Fibroblast of villous mesenchyme (primary cell): ENCODE results near the gene DCUN1D2. TPM values are rescaled to one million over a fixed set of nuclear protein-coding genes. Genes with fewer than 3 reads are reported as not detected.

Experiments
- DNase-seq: peaks from one replicate; pipeline ENCODE4 v3.0.0-alpha.2; 2010; ENCODE audit warnings: low read depth
- H3K4me3 ChIP-seq: 2 replicates; pipeline ENCODE4 v1.5.1; 2011; ENCODE audit warnings: low read depth, mild to moderate bottlenecking, low read length
- total RNA-seq: library from RNA; depleted of rRNA; stranded (reverse); fragments of >200 nt; gene quantifications from 2 replicates; pipeline ENCODE4 v1.2.3, GENCODE V29; 2012
- TF ChIP-seq, protein P1 (sequence below): IDR thresholded peaks from 2 replicates; pipeline ENCODE4 v1.5.1; 2012; ENCODE audit warnings: low read depth, mild to moderate bottlenecking, low read length; ENCODE audit not compliant: insufficient read depth

Gene DCUN1D2
- total RNA-seq, 1 donor, result 13.4 TPM

DNA sequence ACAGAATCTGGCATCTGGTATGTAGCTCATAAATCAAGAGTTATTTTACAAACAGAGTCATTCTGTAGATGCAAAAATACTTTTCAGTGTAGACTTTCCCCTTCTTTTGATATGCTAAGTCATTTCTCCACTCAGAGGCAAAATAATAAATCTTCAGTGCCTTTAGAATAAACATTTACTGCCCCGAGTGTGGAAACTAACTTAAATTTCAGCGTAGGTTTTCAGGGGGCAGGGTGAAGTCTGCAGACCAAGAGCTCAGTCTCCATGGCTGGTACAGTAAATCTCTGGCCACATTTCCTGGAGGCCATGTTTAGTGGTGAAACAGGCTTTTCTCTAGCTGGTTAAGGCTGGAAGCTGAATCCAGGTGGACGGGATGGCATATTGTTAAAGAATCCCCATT lies 24.1 kb downstream of the DCUN1D2 start:
- no peak overlapping the region for H3K4me3 ChIP-seq
- TF ChIP-seq, protein P1, sequence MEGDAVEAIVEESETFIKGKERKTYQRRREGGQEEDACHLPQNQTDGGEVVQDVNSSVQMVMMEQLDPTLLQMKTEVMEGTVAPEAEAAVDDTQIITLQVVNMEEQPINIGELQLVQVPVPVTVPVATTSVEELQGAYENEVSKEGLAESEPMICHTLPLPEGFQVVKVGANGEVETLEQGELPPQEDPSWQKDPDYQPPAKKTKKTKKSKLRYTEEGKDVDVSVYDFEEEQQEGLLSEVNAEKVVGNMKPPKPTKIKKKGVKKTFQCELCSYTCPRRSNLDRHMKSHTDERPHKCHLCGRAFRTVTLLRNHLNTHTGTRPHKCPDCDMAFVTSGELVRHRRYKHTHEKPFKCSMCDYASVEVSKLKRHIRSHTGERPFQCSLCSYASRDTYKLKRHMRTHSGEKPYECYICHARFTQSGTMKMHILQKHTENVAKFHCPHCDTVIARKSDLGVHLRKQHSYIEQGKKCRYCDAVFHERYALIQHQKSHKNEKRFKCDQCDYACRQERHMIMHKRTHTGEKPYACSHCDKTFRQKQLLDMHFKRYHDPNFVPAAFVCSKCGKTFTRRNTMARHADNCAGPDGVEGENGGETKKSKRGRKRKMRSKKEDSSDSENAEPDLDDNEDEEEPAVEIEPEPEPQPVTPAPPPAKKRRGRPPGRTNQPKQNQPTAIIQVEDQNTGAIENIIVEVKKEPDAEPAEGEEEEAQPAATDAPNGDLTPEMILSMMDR, result no peak
- DNase-seq, result peak; percentile 46

DNA sequence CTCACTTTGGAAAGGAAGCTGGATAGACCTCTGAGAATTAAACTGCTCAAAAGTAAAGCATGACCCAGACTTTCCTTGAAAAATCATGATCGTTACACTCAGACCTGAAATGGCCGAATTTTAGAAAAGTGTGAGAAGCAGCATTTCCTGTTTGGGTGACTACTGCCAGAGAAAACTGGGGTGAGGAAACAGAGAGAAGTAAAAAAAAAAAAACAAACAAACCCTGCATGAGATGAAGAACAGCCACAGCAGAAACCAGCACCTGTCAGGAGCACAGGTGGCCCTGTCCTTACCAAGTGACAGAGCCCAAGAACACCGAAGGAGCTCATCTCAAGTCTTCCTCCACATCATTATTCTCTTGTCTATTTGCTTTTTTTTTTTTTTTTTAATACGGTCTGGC lies 25.2 kb downstream of the DCUN1D2 start:
- no peak overlapping the region for H3K4me3 ChIP-seq
- no peak for DNase-seq
- TF ChIP-seq, protein P1, result no peak

DNA sequence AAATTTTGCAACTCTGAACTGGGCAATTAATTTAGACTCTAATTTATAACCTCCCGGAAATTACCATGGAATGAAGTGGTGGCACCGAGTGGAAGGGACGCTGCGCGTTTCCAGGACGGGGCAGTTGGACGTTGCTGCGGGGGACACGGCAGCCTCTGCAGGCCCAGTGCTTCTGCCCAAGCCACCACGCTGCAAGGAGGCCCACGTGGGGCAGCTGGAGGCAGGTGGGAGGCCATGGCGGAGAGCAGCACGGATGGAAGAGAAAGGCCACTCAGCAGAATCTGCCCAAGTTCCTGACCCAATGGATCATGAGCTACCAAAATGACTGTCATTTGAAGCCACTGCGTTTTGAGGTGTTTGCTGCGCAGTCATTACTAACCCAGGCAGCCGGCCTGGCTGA lies 26.0 kb downstream of the DCUN1D2 start:
- TF ChIP-seq, protein P1, result no peak
- H3K4me3 ChIP-seq, result no peak overlapping the region
- no peak for DNase-seq

DNA sequence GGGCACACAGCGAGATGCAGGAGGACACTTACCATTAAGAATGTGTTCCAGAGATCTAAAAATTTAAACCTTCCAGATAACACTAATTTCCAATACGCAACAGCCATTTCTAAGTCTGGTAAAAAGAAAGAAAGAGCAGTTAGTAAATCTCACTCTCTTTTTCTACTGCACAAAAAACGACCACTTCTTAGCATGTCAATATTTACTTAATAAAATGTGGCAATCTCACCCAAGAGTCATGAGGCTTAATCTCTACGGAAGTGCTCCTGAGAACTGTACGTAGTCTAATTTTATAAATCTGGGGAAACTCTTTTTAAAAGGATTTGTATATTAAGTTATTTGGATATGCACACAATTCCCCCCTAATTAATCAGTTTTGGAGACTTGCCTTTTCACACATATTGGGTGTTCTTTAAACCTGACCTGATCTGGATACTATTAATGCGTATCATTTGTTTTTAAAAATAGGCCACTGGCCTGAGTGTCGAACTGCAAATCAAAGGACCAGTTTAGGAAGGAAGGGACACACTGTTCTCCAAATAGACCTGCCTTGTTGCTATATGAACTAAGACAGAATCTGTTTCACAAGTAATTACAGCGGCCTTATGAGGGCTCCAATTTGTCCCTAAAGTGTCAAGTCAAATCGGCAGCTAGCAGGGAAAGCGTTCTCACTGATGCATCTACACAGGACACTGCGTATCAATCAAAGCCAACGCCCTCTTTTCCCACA lies 29.3 kb downstream of the DCUN1D2 start:
- no peak overlapping the region for H3K4me3 ChIP-seq
- no peak for DNase-seq
- TF ChIP-seq, protein P1, result no peak

DNA sequence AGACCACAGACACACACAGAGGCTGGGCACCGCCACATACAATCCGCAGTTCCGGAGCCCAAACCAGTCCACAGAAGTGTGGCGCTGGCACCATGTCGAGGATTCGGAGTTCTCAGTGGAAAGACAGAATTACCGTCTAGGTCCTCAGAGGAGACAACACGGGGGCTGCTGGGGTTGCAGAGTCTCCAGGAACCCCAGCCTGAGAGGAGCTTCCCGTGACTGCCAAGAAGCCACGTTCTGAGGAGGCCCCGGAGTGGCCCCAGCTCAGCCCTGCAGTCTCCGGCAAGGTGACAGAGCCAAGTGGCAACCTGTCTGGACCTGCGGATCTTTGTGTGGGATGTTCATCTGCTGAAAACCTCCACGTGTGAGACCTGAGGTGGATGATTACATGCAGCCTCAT lies 29.9 kb downstream of the DCUN1D2 start:
- TF ChIP-seq, protein P1, result no peak
- H3K4me3 ChIP-seq, result no peak overlapping the region
- DNase-seq, result no peak

DNA sequence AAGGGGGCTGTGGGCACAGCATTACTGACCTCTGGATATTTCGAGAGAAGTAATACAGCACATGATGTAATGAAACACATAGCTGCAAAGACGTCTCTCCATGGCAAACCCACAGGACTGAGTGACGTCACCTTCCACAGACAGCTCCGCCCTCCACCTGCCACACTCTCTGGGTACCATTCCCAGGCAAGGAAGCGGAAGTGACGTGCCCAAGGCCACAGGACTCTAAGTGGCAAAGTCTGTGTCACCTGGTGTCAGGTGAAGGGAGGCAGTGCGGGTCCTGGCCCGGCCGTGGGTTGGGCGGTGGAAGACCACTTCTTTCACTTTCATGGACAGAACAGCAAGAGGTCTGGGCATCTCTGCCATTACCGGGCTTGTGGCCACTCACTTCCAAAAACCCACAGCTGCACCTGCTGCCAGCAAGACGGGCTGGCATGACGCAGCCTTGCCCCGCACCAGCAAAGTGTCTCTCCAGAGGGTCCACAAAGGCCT lies 30.4 kb downstream of the DCUN1D2 start:
- DNase-seq, result no peak
- TF ChIP-seq, protein P1, result no peak
- H3K4me3 ChIP-seq, result no peak overlapping the region
